GM12875 (cell line): ENCODE results near the gene PHPT1.
"Not testable (repeated sequence)": the region's sequence is repeated elsewhere in the genome, so short reads cannot be mapped to it uniquely, and the experiment has no call there.

Experiments used
- H3K4me3 ChIP-seq: one replicate; pipeline ENCODE4 v1.5.1; 2011; ENCODE audit warnings: low read depth, low read length, control low read depth
- CTCF ChIP-seq: IDR thresholded peaks from 2 replicates; pipeline ENCODE4 v1.5.1; 2011; ENCODE audit warnings: low read depth, mild to moderate bottlenecking, control low read depth, inconsistent platforms, low read length, moderate library complexity, borderline replicate concordance; ENCODE audit not compliant: insufficient read depth

PHPT1 gene

GRCh38 chr9:136875155-136875554 is 25.9 kb downstream of the PHPT1 start:
- TF ChIP-seq CTCF: no peak
- no peak overlapping the region for H3K4me3 ChIP-seq

GRCh38 chr9:136876476-136876875 is 27.3 kb downstream of the PHPT1 start:
- no peak for TF ChIP-seq CTCF
- H3K4me3 ChIP-seq: no peak overlapping the region

GRCh38 chr9:136880651-136881050 is 31.4 kb downstream of the PHPT1 start:
- 0 out of 2 replicates have a peak, but pooled peaks have one; percentile 12 for TF ChIP-seq CTCF
- H3K4me3 ChIP-seq: no peak overlapping the region

GRCh38 chr9:136881691-136882108 is 32.5 kb downstream of the PHPT1 start:
- peak overlapping the region; percentile 35 for H3K4me3 ChIP-seq
- TF ChIP-seq CTCF: no peak

- TF ChIP-seq CTCF: no peak
- H3K4me3 ChIP-seq: peak overlapping the region; percentile 35
These were observed 33.1 kb downstream of the PHPT1 start for GRCh38 chr9:136882109-136882946.

- H3K4me3 ChIP-seq: not testable (repeated sequence)
These were observed 33.7 kb downstream of the PHPT1 start for GRCh38 chr9:136882947-136883283.

- not testable (repeated sequence) for H3K4me3 ChIP-seq
These were observed 34.5 kb downstream of the PHPT1 start for GRCh38 chr9:136883670-136884069.

GRCh38 chr9:136885950-136886578 is 36.9 kb downstream of the PHPT1 start, which contains the start of gene TRAF2:
TSS of gene TRAF2 (plus strand) at chr9:136886516. CDS start at chr9:136898741, 12,225 bp downstream.
- peak within 1 kb of the TSS; percentile 95 for H3K4me3 ChIP-seq
- no peak for TF ChIP-seq CTCF
